Cardiac muscle cell (in vitro differentiated cells and primary cell): ENCODE data around the gene TMEM263. TPM values are rescaled to one million over a fixed set of nuclear protein-coding genes. Genes with fewer than 3 reads are reported as not detected.
"Not testable (repeated sequence)": the region's sequence is repeated elsewhere in the genome, so short reads cannot be mapped to it uniquely, and the experiment has no call there.

ENCODE experiments used
- DNase-seq, 2 donors: peaks; one replicate each; pipeline versions ENCODE4 v3.0.0 to v3.0.0-alpha.2; 2010 to 2017; ENCODE audit warnings: low read depth in 1 of 2, low spot score in 1 of 2
- H3K27ac ChIP-seq: fragments of 200-600 bp; sonication (generic); 2 replicates; pipeline ENCODE4 v1.5.1; 2016
- H3K27me3 ChIP-seq: fragments of 200-600 bp; sonication (generic); 2 replicates; pipeline ENCODE4 v1.6.0; 2016; ENCODE audit warnings: control low read depth
- H3K36me3 ChIP-seq: fragments of 200-600 bp; sonication (generic); 2 replicates; pipeline ENCODE4 v1.5.1; 2016; ENCODE audit warnings: control low read depth
- H3K4me1 ChIP-seq: fragments of 200-600 bp; sonication (generic); 2 replicates; pipeline ENCODE4 v1.8.1; 2017; ENCODE audit warnings: low read depth, mild to moderate bottlenecking, mixed run types
- H3K4me3 ChIP-seq: fragments of 200-600 bp; sonication (generic); 2 replicates; pipeline ENCODE4 v1.5.1; 2016; ENCODE audit warnings: mild to moderate bottlenecking
- H3K9me3 ChIP-seq: fragments of 200-600 bp; sonication (generic); 2 replicates; pipeline ENCODE4 v1.5.1; 2017; ENCODE audit warnings: low read depth, mild to moderate bottlenecking, control low read depth
- polyA plus RNA-seq: library from polyadenylated mRNA; unstranded; fragments of >200 nt; fragmentation: Nextera tagmentation; extraction: Ambion mirVana; gene quantifications from 2 replicates; pipeline ENCODE4 v1.2.1, GENCODE V29; 2016
- total RNA-seq: library from RNA; depleted of rRNA; stranded (reverse); fragments of >200 nt; gene quantifications from 2 replicates; pipeline ENCODE4 v1.2.3, GENCODE V29; 2016
- TF ChIP-seq, protein P1 (sequence below): IDR thresholded peaks from 2 replicates; pipeline ENCODE4 v1.5.1; 2012; ENCODE audit warnings: low read depth, mild to moderate bottlenecking, low read length

TMEM263 gene
- total and polyA plus RNA-seq, 2 experiments from 2014 or later = 77.8 to 87.4 TPM

DNA sequence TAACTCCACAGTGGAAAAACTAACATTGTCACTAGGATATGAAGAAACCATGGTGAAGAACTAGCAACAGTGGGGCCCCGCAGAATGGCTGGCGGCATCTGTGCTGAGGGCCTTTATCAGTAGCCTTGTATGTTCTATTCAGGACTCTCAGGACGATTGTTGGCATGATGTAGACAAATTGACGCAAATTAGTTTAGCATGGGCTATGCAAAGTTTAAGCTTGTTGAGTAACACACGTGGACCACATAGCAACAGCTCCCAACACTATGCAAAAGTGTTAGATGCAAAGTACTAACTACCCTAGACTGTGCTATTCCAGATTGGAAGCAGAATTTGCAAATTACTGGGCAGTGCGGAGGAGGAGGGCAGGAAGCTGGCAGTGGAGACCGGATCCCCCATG lies 38.2 kb upstream of the TMEM263 start:
- Histone ChIP-seq H3K36me3 (no peaks in the 10 kb centered on the region), H3K27ac (no peak overlapping the region), H3K9me3 (no peaks in the 10 kb centered on the region), H3K4me3 (no peak overlapping the region), H3K27me3 (no peaks in the 10 kb centered on the region), H3K4me1 (peaks cover 6% of the 10 kb centered on the region)
- DNase-seq = peak; percentile 24 to 36
- TF ChIP-seq, protein P1, sequence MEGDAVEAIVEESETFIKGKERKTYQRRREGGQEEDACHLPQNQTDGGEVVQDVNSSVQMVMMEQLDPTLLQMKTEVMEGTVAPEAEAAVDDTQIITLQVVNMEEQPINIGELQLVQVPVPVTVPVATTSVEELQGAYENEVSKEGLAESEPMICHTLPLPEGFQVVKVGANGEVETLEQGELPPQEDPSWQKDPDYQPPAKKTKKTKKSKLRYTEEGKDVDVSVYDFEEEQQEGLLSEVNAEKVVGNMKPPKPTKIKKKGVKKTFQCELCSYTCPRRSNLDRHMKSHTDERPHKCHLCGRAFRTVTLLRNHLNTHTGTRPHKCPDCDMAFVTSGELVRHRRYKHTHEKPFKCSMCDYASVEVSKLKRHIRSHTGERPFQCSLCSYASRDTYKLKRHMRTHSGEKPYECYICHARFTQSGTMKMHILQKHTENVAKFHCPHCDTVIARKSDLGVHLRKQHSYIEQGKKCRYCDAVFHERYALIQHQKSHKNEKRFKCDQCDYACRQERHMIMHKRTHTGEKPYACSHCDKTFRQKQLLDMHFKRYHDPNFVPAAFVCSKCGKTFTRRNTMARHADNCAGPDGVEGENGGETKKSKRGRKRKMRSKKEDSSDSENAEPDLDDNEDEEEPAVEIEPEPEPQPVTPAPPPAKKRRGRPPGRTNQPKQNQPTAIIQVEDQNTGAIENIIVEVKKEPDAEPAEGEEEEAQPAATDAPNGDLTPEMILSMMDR = no peak

DNA sequence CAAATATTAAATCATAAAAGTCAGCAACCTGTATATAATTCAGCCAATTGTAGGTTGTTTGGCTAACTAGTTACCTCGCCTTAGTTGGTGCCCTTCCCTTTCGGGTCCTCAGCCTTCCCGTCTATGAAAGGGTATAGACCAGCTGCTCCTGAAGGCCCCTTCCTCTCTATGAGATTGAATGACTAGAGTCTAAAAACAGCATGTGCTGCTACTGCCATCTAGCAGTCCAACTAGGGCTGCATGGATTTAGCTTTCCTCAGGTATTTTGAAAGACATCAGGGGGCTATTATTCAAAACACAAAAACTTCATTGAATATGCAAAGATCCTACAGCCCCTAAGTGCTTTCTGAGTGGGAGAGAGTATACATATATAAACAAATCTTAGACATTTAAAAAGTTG lies 37.0 kb upstream of the TMEM263 start:
- H3K36me3 ChIP-seq = no peaks in the 10 kb centered on the region
- no peaks in the 10 kb centered on the region for H3K27me3 ChIP-seq
- H3K4me3 ChIP-seq = no peak overlapping the region
- peak; percentile 30 to 67 for DNase-seq
- H3K4me1 ChIP-seq = peaks cover 6% of the 10 kb centered on the region
- H3K27ac ChIP-seq = no peak overlapping the region
- TF ChIP-seq, protein P1 = peak; percentile 59
- no peaks in the 10 kb centered on the region for H3K9me3 ChIP-seq

DNA sequence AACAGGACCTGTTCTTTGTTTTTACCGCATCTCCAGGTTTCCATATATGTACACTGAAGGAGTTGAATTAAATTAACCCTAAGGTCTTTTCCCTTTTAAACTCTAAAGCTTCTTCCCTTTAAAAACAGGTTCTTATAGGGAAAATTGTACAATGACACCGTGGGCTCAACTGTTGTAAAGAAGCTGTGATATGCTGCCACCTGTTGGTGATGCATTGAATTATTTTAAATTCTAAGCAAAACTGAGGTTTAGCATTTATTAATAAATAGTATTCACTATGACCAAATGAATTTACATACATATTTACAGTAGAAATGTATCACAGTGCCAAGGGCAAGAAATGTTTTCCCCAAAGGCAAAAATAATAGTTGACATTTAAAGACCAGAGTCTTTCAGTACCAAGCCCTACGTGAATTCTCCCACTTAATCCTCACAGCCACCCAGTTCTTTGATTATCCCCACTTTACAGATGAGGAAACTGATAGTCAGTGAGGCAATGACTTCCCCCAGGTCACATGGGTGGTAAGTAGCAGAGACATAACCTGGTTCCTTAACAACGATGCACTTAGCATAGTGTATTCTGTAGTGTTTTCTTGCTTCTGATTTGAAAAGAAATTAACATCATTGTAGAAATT lies 35.7 kb upstream of the TMEM263 start:
- TF ChIP-seq, protein P1 = peak; percentile 64
- no peak overlapping the region for H3K4me3 ChIP-seq
- peaks cover 6% of the 10 kb centered on the region for H3K4me1 ChIP-seq
- H3K27ac ChIP-seq = no peak overlapping the region
- peak; percentile 64 to 74 for DNase-seq
- H3K27me3 ChIP-seq = no peaks in the 10 kb centered on the region
- H3K9me3 ChIP-seq = no peaks in the 10 kb centered on the region
- no peaks in the 10 kb centered on the region for H3K36me3 ChIP-seq

DNA sequence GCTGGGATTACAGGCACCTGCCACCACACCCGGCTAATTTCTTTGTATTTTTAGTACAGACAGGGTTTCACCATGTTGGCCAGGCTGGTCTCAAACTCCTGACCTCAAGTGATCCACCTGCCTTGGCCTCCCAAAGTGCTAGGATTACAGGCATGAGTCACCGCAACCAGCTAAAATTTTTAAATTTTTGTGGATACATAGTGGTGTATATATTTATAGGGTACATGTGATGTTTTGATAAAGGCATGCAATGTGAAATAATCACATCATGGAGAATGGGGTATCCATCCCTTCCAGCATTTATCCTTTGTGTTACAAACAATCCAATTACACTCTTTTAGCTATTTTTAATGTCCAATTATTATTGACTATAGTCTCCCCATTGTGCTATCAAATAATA lies 33.7 kb upstream of the TMEM263 start:
- not testable (repeated sequence) for DNase-seq, H3K27ac ChIP-seq, H3K4me1 ChIP-seq, H3K9me3 ChIP-seq, H3K4me3 ChIP-seq, H3K27me3 ChIP-seq, H3K36me3 ChIP-seq

DNA sequence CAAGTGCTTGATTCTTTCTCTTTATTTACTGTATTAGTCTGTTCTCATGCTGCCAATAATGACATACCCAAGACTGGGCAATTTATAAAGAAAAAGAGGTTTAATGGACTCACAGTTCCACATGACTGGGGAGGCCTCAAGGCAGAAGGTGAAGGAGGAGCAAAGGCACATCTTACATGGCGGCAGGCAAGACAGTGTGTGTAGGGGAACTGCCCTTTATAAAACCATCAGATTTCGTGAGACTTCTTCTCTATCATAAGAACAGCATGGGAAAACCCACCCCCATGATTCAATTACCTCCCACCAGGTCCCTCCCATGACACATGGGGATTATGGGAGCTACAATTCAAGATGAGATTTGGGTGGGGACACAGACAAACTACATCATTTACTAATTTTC lies 32.1 kb upstream of the TMEM263 start:
- not testable (repeated sequence) for H3K9me3 ChIP-seq, H3K36me3 ChIP-seq, H3K27ac ChIP-seq, H3K4me1 ChIP-seq, H3K27me3 ChIP-seq, H3K4me3 ChIP-seq, DNase-seq

DNA sequence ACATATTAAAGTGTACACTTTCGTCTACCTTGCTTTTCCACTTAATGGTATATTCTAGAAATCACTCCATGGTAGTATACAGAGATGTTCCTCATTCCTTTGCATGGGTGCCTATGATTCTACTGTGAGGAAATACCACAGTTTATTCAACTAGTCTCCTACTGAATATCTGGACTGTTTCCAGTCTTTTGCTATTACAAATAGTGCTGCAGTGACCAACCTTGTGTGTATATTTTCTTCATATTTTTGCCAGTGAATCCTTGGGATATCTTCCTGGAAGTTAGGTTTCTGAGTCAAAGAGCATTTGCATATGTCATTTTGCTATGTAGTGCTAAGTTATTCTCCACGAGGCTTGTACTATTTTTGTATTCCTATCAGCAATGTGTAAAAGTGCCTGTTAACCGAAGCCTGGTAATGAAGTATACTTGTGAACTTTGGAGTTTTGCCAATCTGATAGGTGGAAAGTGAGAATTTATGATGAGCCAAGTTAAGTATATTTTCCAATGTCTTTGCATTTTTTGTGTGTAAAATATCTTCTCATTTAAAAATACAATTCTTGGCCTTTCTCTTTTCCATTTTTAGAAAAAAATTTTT lies 31.3 kb upstream of the TMEM263 start:
- TF ChIP-seq, protein P1 = no peak
- peak in 1 of 2 donors; percentile 14 for DNase-seq
- Histone ChIP-seq H3K4me3 (no peak overlapping the region), H3K27me3 (no peaks in the 10 kb centered on the region), H3K9me3 (no peaks in the 10 kb centered on the region), H3K4me1 (no peaks in the 10 kb centered on the region), H3K36me3 (no peaks in the 10 kb centered on the region), H3K27ac (no peak overlapping the region)
